GM23248 (cell line): ENCODE data around the gene PRR33.

ENCODE experiments used
- EZH2 ChIP-seq: fragments of 200-600 bp; sonication (generic); IDR thresholded peaks from 2 replicates; pipeline ENCODE4 v1.6.1; 2018; ENCODE audit warnings: antibody characterized with exemption, mild to moderate bottlenecking; ENCODE audit not compliant: insufficient read depth, poor library complexity, severe bottlenecking
- EZH2phosphoT487 ChIP-seq: fragments of 200-600 bp; sonication (generic); IDR thresholded peaks from 2 replicates; pipeline ENCODE4 v1.6.1; 2018; ENCODE audit warnings: antibody characterized with exemption, moderate library complexity, mild to moderate bottlenecking, low read depth; ENCODE audit not compliant: insufficient read depth

- TF ChIP-seq EZH2: no peak
- TF ChIP-seq EZH2phosphoT487: no peak
Observed at GRCh38 chr11:1890856-1891830, 552 bp downstream of the PRR33 start.
